ENCODE data around the gene PLAGL2. TPM values are rescaled to one million over a fixed set of nuclear protein-coding genes. Genes with fewer than 3 reads are reported as not detected.

The PLAGL2 gene, protein sequence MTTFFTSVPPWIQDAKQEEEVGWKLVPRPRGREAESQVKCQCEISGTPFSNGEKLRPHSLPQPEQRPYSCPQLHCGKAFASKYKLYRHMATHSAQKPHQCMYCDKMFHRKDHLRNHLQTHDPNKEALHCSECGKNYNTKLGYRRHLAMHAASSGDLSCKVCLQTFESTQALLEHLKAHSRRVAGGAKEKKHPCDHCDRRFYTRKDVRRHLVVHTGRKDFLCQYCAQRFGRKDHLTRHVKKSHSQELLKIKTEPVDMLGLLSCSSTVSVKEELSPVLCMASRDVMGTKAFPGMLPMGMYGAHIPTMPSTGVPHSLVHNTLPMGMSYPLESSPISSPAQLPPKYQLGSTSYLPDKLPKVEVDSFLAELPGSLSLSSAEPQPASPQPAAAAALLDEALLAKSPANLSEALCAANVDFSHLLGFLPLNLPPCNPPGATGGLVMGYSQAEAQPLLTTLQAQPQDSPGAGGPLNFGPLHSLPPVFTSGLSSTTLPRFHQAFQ
- total RNA-seq (1.5 and 2.3 TPM in 2 replicates), polyA plus RNA-seq (1.6 and 2.3 TPM in 2 replicates), polyA minus RNA-seq (ENCODE audit: low replicate concordance) (13.4 and 14.9 TPM in 2 replicates)
- 4.2 and 4.3 TPM in 2 replicates for polyA plus RNA-seq (2012)

DNA sequence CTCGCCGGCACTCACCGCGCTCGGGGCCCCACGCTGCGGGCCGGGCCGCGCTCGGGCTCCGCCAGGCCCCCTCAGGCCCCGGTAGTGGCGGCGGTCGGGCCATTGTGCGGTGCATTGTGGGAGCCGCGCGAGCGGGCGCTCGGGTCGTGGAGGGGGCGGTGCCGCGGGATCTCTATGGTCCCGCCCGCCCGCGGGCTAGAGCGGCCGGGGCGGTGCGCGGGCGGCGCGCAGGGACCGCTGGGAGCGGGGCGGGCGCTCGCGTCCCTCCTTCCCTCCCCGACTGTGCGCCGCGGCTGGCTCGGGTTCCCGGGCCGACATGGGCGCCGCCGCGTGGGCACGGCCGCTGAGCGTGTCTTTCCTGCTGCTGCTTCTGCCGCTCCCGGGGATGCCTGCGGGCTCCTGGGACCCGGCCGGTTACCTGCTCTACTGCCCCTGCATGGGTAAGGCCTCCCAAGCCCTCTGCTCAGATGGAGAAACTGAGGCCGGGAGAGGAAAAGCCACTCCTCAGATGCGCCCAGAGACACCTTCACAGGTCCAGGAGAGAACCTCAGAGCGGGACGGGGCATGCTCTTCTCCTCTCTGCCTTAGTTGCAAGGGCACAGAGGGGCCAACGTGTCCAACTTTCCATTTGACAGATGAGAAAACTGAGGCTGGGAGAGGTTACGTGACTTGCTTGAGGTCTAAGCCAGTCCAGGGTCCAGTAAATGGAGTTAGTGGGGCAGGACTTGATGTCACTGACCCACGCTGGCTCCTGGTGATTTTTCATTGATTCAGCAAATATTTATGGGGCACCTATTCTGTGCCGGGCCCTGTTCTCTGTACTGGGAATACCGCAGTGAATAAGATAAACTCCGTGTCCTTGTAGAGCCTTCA is at the start of gene PLAGL2, which contains the start of gene POFUT1:
PLAGL2 (minus strand) TSS at position 118 of the 873 bp plus-strand sequence. CDS start 5,565 bp downstream, outside the sequence.
POFUT1 (plus strand) TSS at position 255 of the 873 bp plus-strand sequence; CDS start at position 317, 62 bp downstream.
- Histone ChIP-seq H3K9me3 (ENCODE audit: control insufficient read depth, insufficient read depth, low read depth, low read length) (no peaks in the 10 kb centered on the region), H3K27ac (ENCODE audit: insufficient read depth, low read length) (peak within 1 kb of the TSS; percentile 73), H3K4me2 (ENCODE audit: extremely low read depth, insufficient read depth, low read length) (peak within 1 kb of the TSS; percentile 88), H3K79me2 (ENCODE audit: control insufficient read depth, insufficient read depth, low read length) (peaks cover 64% of the 10 kb centered on the region), H3K27me3 (ENCODE audit: control insufficient read depth, insufficient read depth, low read length) (no peaks in the 10 kb centered on the region), H4K20me1 (ENCODE audit: control insufficient read depth, extremely low read depth, insufficient read depth, low read length) (no peaks in the 10 kb centered on the region), H3K36me3 (ENCODE audit: control insufficient read depth, insufficient read depth, low read length) (peaks cover 2% of the 10 kb centered on the region), H2AFZ (ENCODE audit: low read length) (peak within 1 kb of the TSS; percentile 54), H3K4me1 (ENCODE audit: control insufficient read depth, extremely low read depth, insufficient read depth, low read length) (no peaks in the 10 kb centered on the region), H3K4me3 (replicated peaks in 1 of 4; ENCODE audit: control extremely low read depth in 1 of 4, insufficient read depth in 1 of 4, low read depth in 3 of 4, low read length in 4 of 4) (peak within 1 kb of the TSS; percentile 88 to 100 (median 96)), H3K9ac (ENCODE audit: insufficient read depth, low read length) (peak within 1 kb of the TSS; percentile 89)
- DNase-seq (ENCODE audit: low read depth in 2 of 2), result peak; percentile 80 to 85
- no peak for TF ChIP-seq EZH2 (IDR thresholded peaks at IDR 0.05; ENCODE audit: low read length, missing control alignments)
- TF ChIP-seq, protein P1, sequence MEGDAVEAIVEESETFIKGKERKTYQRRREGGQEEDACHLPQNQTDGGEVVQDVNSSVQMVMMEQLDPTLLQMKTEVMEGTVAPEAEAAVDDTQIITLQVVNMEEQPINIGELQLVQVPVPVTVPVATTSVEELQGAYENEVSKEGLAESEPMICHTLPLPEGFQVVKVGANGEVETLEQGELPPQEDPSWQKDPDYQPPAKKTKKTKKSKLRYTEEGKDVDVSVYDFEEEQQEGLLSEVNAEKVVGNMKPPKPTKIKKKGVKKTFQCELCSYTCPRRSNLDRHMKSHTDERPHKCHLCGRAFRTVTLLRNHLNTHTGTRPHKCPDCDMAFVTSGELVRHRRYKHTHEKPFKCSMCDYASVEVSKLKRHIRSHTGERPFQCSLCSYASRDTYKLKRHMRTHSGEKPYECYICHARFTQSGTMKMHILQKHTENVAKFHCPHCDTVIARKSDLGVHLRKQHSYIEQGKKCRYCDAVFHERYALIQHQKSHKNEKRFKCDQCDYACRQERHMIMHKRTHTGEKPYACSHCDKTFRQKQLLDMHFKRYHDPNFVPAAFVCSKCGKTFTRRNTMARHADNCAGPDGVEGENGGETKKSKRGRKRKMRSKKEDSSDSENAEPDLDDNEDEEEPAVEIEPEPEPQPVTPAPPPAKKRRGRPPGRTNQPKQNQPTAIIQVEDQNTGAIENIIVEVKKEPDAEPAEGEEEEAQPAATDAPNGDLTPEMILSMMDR (conservative IDR thresholded peaks at IDR 0.05 in 1 of 2, IDR thresholded peaks at IDR 0.05 in 1 of 2; ENCODE audit: low read depth in 1 of 2, low read length in 2 of 2), result peak in 1 of 2 donors; percentile 5

DNA sequence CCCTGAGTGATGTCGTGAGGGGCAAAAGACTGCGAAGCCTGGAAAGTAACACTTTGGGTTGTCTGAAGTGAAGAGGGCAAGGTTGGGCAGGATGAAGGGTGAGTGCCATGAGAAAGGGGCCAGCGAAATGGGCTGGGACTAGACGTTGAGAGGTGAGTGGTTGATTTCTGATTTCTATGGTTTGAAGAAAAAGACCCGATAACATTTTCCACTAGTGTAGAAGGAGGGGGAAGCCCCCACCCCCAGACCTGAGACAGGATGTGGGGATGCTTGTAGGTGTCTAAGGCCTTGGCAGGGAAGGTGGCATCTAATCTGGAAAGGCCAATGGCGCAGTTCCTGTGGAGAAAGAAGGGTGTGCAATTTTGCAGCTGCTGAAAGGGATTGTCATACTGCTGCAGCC is 44.6 kb upstream of the PLAGL2 start:
- no peaks in the 10 kb centered on the region for H3K27me3 ChIP-seq (ENCODE audit: control insufficient read depth, insufficient read depth, low read length)
- H3K36me3 ChIP-seq (ENCODE audit: control insufficient read depth, insufficient read depth, low read length), result no peaks in the 10 kb centered on the region
- no peak overlapping the region for H3K27ac ChIP-seq (ENCODE audit: insufficient read depth, low read length)
- H3K9me3 ChIP-seq (ENCODE audit: control insufficient read depth, insufficient read depth, low read depth, low read length), result no peaks in the 10 kb centered on the region
- no peaks in the 10 kb centered on the region for H3K79me2 ChIP-seq (ENCODE audit: control insufficient read depth, insufficient read depth, low read length)
- no peaks in the 10 kb centered on the region for H4K20me1 ChIP-seq (ENCODE audit: control insufficient read depth, extremely low read depth, insufficient read depth, low read length)
- H3K4me3 ChIP-seq (replicated peaks in 1 of 4; ENCODE audit: control extremely low read depth in 1 of 4, insufficient read depth in 1 of 4, low read depth in 3 of 4, low read length in 4 of 4), result no peak overlapping the region
- H3K4me2 ChIP-seq (ENCODE audit: extremely low read depth, insufficient read depth, low read length), result no peak overlapping the region
- no peak overlapping the region for H3K9ac ChIP-seq (ENCODE audit: insufficient read depth, low read length)
- H3K4me1 ChIP-seq (ENCODE audit: control insufficient read depth, extremely low read depth, insufficient read depth, low read length), result peaks cover 7% of the 10 kb centered on the region
- TF ChIP-seq EZH2 (IDR thresholded peaks at IDR 0.05; ENCODE audit: low read length, missing control alignments), result no peak
- TF ChIP-seq, protein P1 (conservative IDR thresholded peaks at IDR 0.05 in 1 of 2, IDR thresholded peaks at IDR 0.05 in 1 of 2; ENCODE audit: low read depth in 1 of 2, low read length in 2 of 2), result no peak
- H2AFZ ChIP-seq (ENCODE audit: low read length), result no peak overlapping the region
- DNase-seq (ENCODE audit: low read depth in 2 of 2), result no peak

All from fibroblast of lung (primary cell).